ENCODE results near the gene GGT1.
"Not testable (repeated sequence)": the region's sequence is repeated elsewhere in the genome, so short reads cannot be mapped to it uniquely, and the experiment has no call there.

Gene GGT1

DNA sequence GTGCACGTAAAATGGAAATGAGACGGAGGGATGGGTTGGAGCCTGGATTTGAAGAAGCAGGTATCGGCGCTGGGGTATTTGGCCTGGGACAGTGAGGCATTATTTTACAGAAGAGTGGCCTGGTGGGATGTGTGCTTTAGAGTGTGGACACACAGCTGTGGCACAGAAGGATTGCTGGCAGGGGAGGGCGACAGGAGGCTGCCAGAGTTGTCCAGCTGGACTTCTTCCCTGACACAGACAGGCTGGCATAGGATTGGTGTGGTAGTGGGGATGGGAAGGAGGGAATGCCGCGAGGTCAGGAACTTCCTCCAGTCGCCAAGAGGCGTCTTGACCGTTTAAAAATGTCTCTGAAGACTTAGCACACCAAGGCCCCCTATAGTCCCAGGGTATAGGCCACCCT, 64.9 kb downstream of the GGT1 start:
- in situ Hi-C loops (cut with HindIII; ENCODE audit: low sequenced_read_pairs); DNase-seq (ENCODE audit: low read depth); H3K4me3 ChIP-seq (ENCODE audit: low read depth, low read length): not testable (repeated sequence)

DNA sequence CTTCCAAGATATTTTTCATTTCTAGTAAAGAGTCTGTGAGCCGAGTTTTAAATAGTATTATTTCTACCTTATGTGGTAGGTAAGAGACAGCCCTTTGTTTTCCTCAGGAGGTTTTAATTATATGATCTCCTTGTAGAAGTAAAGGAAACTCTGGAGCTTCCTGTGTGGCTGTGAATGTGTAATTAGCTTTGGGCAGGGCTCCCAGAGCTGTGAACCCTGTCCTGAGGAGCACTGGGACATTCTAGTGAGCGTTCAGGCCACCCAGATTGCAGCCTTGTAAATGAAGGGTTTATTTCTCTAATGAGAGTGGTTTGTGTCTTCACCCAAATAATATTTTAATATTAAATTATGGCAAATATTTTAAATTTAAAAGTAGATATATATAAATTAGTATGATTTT, 69.5 kb downstream of the GGT1 start:
- H3K4me3 ChIP-seq (ENCODE audit: low read depth, low read length); in situ Hi-C loops (cut with HindIII; ENCODE audit: low sequenced_read_pairs): not testable (repeated sequence)

More for the DNA sequence above, 69.5 kb downstream of the GGT1 start:
- not testable (repeated sequence) for DNase-seq (ENCODE audit: low read depth)
